NCI-H2196 (cell line): ENCODE measurements around the gene EFNA4.

Experiments
- DNase-seq: peaks from one replicate; lab custom pipeline; 2025; ENCODE audit not compliant: unreplicated experiment; lab: John Stamatoyannopoulos, UW

EFNA4 gene

GRCh38 chr1:155072531-155073289, 9.2 kb downstream of the EFNA4 start:
- no peak for DNase-seq

DNA sequence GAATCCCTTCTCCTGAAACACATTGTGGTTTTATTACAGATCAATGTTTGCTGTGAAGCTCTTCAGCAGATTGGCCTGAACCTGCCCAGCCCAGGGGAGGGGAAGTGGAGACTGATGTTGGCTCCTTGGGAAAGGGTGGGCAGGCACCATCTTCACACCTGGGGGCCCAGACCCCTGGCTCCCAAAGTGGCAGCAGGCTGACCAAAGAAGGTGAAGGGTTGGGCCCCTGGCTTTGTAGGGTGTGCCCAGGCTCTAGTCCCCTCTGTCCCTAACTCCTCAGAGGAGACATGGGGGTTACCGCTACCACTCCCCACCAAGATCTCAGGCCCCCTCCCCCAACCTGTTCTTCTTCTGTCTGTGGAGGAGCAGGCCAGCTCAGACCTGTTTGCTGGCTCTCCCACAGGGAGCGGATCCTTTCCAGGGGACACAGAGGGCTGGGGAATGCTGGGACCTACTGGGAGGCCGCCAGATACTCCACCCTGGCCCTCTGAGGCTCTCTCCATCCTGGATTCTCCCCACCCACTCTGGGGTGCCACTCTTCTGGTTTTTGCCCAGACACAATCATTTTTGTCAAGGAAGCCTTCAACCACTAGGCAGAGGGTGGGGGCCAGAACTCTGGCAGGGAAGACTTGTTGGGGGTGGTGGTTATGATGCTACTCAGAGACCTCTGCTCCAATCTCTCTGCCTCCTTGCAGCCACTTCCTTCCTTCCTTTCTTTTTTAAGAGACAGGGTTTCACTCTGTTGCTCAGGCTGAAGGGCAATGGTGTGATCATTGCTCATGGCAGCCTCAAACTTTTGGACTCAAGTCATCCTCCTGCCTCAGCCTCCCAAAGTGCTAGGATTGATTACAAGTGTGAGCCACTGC, 10.1 kb downstream of the EFNA4 start:
- DNase-seq = no peak

- DNase-seq = no peak
Measured at GRCh38 chr1:155075535-155075934, 12.0 kb downstream of the EFNA4 start.

DNA sequence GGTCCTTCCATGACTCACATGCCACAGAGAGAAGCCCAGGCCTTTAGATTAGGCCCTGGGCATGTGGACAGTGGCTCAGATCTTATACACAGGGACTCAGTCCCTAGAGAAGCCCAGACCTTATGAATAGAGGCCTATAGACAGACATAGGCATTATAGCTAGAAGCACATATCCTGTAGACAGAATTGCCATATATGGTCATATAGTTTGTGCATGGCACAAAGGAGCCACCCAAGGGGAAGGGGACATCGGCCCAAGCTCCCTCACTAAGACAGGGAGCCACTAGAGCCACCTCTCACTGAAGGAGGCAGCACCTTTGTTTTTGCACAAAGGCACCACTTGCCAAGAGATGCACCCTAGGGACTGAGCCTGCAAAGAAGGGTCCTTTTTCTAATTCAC, 12.8 kb downstream of the EFNA4 start:
- DNase-seq = no peak

DNA sequence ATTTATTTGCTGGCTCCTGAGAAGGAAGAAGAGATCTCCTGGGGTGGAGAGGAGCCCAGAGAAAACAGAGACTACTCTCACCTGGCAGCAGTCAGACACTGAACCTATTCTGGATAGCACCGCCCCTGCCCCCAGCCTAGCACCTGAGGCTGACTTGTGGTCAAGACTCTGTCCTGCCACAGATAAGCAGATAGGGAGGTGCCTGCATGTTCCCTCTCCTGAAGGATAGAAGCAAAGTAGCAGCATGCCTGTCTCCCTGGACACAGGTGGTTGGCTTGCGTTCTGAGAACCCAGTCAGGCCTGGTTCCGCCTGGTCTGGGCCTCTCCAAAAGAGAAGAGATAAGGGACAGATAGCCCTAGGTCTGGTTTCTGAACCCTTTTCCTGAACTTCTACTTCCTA, 13.8 kb downstream of the EFNA4 start:
- DNase-seq = peak; percentile 12

DNA sequence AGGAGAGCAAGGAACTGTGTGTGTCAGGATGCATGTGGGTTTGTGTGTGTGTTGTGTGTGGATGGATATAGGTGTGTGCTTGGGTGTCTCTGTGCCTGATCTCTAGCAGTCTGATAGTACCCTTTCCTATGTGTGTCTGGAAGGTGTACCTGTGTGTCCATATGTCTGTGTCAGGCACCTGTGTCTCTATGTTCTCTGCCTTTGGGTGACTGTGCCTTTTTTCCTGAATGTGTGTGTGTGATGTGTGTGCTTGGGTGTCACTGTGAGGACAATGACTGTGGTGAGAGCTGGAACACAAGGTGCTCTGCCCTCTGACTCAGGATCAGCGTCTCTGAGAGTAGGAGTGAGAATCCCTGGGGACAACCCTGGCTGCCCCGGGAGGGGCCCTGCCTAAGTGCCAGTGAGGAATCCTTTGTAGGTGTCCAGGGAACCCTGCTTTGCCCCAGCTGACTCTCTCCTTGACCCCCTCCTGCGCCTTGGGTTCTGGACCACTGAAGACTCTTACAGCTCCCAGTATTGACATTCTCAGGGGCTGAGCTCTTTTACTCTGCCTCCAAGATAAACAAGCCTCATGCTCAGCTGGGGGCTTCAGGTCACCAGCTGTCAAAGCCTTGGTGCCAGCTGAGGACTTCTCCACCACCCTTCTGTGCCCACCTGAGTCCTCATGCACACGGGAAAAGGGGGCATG, 14.4 kb downstream of the EFNA4 start:
- DNase-seq = no peak

DNA sequence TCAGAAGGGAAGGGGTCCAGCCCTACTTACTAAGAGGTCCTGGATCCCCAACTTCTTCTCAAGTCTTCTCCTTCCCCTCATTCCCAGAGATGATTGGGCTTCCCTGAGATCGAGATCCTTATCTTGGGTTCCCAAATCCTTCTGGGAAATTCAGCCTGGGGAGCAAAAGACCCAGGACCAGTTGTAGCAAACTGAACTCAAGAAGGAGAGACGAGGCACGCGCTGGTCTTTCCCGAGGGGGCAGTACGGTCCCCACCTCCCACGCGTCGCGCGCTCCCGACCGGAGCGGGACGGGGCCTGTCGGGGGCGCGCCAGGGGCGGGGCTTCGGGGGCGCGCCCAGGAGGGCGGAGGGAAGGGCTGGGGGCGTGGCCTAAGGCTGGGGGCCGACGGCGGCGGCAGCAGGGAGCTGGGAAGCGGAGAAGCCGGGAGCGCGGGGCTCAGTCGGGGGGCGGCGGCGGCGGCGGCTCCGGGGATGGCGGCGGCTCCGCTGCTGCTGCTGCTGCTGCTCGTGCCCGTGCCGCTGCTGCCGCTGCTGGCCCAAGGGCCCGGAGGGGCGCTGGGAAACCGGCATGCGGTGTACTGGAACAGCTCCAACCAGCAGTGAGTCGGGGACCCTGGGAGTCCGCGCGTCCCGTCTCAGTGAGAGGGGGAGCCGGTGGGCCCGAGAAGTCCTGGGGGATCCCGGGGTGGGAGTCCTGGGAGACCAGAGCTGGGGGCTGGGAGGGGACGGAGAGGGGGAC, 15.1 kb downstream of the EFNA4 start, which contains the start of gene EFNA3:
Gene EFNA3, plus strand, starts transcription at position 369 of the 741 bp plus-strand sequence. Its CDS starts 105 bp downstream, at position 474.
- peak; percentile 77 for DNase-seq

GRCh38 chr1:155079210-155079486, 15.6 kb downstream of the EFNA4 start:
- no peak for DNase-seq

- DNase-seq = no peak
Measured at GRCh38 chr1:155079487-155080311, 16.2 kb downstream of the EFNA4 start.

- DNase-seq = peak; percentile 91
Measured at GRCh38 chr1:155080312-155081228, 17.0 kb downstream of the EFNA4 start.

DNA sequence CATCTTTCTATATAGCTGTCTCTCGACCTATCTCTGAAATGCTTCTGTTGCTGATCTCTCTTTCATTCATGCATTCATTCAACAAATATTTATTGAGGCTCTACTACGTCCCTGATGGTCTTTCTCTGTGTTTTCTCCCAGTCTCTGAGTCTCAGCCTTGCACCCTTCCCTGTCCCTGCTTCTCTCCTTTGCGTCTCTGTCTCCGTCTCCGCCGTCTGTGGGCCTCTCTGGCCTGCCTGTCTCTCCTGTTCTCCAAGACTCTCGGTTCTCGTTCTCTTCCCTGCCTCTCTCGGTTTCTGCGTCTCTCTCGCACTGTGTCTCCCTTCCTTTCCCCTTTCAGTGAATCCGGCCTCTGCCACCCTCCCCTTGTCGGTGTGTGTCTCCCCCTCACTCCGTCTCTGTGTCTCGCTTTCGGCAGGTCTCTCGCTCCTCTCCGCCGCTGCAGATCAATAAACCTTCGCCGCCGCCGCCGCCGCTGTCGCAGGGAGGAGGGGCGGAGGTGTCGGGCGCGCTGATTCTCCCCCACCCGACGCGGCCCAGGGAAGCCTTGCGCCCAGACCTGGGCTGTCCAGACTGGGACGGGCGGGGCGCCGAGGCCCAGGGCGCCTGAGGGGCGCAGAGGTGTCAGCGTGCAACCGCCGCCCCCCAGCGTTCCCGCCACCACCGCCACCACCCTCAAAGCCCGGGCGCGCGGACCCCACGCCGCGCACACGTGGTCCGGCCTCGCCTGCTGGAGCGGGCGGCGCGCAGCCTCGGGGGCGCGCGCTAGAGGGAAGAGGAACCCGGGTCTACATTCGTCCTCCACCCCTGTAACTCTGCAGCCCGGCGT, 18.1 kb downstream of the EFNA4 start:
- DNase-seq = no peak

GRCh38 chr1:155082301-155083051, 18.9 kb downstream of the EFNA4 start:
- DNase-seq = no peak

DNA sequence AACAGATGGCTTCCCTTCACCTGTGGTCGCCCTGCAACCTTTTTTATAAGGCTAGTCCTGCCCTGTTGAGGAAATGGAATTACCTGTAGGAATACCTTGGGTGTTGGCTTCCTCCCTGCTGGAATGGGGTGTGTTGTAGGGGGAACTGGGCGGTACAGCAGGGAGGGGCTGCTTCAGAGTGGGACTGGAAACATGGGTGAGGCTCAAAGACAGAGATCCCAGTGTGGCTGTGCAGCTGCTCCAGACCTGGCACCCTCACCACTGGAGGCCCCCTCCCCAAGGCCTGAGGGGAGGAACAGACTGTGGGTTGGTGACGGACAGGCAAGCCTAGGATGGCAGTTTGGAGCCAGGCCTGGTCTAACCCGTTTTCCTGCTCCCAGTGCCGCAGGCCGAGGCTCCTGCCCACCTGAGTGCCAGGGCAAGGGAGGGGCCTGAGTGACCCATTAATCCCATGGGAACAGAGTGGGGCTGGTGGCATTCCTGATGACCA, 19.6 kb downstream of the EFNA4 start:
- DNase-seq = no peak

- peak; percentile 76 for DNase-seq
Measured at GRCh38 chr1:155083865-155084721, 20.6 kb downstream of the EFNA4 start.

- DNase-seq = peak; percentile 90
Measured at GRCh38 chr1:155084722-155085503, 21.4 kb downstream of the EFNA4 start.
